ENCODE measurements around the gene CCDC88C.

DNA sequence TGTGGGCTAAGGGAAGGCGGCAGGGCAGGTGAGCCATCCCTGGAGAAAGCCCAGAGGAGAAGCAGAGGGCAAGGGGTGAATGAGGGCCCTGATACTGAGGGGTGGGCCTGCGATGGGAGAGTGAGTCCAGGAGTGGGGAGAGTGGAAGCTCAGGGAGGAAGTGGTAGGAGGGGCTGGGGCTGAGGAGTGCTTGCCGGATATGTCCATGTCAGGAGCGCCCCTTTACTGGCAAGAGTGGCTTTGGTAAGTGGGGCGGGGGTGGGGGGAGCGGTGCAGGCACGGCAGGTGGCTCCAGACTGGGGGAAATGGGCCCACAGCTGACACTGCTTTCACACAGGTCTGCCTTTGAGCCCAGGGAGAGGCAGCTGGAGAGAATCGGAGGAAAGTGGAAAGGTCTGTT, 86.8 kb downstream of the CCDC88C start:
- TF ChIP-seq, protein P1, sequence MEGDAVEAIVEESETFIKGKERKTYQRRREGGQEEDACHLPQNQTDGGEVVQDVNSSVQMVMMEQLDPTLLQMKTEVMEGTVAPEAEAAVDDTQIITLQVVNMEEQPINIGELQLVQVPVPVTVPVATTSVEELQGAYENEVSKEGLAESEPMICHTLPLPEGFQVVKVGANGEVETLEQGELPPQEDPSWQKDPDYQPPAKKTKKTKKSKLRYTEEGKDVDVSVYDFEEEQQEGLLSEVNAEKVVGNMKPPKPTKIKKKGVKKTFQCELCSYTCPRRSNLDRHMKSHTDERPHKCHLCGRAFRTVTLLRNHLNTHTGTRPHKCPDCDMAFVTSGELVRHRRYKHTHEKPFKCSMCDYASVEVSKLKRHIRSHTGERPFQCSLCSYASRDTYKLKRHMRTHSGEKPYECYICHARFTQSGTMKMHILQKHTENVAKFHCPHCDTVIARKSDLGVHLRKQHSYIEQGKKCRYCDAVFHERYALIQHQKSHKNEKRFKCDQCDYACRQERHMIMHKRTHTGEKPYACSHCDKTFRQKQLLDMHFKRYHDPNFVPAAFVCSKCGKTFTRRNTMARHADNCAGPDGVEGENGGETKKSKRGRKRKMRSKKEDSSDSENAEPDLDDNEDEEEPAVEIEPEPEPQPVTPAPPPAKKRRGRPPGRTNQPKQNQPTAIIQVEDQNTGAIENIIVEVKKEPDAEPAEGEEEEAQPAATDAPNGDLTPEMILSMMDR (conservative IDR thresholded peaks at IDR 0.05; ENCODE audit: low read depth, low read length): no peak
- TF ChIP-seq EZH2phosphoT487 (IDR thresholded peaks at IDR 0.05; ENCODE audit: borderline replicate concordance, low read length): no peak

All from PC-3 (cell line).